Stimulated activated CD8-positive, alpha-beta memory T cell treated with anti-CD3 and anti-CD28 coated beads, Interleukin-4, amount 100 ng/mL, for 1 hour (primary cell): ENCODE measurements around the gene KCNK6.

Source experiments
- DNase-seq, 2 donors: peaks; one replicate each; pipeline ENCODE4 v3.0.0-alpha.2; 2020; ENCODE audit warnings: low read depth in 2 of 2, low spot score in 1 of 2

KCNK6 gene

DNA sequence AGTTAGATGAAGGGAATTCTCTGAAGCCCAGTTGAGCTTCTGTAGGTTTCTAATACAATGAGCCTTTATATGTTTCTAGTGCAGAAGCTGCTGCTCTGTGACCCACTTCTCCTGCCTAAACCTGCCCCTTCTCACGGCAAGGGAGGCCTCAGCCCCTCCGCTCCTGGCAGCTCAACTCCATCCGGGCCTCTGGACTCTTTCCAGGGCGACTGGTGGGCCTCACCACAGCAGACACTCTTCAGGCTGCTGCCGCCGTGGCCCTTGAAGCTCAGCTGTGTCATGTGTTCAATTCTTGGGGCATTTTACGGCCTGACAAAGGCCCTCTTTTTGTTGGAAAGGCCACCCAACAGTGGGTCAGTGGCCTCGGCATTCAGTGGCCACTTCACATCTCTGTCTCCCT, 25.6 kb upstream of the KCNK6 start:
- DNase-seq: no peak

DNA sequence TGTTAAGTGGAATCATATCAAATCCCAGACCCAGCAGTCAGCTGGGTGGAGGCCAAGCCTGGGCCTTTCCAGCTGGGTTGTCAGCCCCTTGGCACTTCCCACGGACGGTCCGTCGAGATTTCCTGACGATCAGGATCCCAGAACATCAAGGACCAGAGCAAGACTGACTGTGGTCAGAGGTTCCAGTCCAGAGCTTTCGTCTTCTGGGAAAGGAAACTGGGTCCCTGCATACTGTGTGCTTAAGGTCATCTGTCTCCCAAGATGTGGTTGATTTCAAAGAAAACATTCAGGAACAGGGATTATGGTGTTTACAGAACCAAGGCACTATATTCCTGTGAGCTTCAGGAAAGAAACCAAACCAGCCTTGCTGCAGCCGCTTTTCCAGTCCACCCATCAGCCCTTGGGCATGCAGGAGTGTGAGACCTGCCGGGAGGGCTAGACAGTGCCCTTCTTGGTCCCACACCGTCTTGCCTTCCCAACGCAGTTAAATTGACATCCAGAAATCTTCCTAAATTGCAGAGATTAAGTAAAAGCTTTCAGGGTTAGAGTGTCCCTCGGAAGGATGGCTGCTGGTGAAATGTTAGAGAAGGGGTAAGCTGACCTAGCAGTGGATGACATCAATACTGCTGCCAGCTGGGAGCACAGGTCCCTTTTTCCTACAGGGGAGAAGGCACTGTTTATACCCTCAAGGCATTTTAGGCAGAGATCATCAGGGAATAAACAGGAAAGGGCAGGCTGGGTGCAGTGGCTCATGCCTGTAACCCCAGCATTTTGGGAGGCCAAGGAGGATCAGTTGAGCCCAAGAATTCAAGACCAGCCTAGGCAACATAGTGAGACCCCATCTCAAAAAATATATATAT, 20.6 kb upstream of the KCNK6 start:
- DNase-seq: no peak

DNA sequence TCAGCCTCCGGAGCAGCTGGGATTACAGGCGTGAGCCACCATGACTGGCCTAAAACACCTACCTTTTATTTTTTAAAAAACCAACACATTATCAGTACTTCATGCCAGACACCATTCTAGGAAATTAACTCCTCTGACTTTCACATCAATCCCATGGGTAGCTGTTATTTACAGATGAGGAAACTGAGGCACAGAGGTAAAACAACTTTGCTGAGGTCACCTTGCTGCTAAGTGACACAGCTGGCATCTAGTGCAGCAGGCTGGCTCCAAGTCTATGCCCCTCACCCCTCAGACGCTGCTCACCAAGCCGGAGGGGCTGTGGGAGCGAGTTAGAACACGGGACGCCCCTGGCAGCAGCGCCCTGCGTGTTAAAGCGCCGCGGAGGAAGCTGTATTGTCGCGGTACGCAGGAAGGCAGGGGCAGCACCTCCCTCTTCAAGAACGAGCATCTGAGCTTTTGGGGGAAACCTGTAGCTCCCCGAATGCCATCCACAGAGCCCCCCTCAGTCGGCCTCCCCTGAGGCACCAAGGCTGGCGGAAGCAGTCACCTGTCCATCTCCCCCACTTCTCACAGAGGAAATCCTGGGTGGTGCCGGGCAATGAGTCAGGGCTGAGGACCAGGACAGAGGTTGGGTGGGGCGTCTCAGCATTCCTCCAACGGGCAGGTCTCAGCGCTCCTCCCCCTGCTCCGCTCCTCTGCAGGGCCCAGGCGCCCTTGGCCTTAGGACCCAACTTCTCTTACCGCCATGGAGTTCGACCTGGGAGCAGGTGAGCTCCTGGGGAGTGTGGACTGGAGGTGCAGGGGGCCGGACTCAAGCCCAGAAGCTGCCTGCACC, 15.9 kb upstream of the KCNK6 start, which contains the start of gene C19orf33:
Gene C19orf33 (plus strand): TSS at position 735 of the 835 bp plus-strand sequence. CDS start 11 bp downstream, at position 746.
- no peak for DNase-seq

DNA sequence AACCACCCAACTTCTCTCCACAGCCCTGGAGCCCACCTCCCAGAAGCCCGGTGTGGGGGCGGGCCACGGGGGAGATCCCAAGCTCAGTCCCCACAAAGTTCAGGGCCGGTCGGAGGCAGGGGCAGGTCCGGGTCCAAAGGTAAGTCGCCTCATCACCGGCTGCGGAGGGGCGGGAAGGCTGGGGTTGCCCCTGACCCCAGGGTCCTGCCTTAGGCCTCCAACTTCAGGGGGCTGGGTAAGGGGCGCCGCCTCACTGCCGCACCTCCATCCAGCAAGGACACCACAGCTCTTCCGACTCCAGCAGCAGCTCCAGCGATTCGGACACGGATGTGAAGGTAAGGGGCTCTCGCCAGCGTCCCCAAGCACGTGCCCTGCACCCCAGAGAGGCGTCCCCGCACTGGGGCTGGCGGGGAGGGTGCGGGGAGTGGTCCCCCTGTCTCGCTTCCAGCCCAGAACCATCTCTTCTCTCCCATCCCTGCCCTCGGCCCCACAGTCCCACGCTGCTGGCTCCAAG, 15.2 kb upstream of the KCNK6 start:
- DNase-seq: no peak

DNA sequence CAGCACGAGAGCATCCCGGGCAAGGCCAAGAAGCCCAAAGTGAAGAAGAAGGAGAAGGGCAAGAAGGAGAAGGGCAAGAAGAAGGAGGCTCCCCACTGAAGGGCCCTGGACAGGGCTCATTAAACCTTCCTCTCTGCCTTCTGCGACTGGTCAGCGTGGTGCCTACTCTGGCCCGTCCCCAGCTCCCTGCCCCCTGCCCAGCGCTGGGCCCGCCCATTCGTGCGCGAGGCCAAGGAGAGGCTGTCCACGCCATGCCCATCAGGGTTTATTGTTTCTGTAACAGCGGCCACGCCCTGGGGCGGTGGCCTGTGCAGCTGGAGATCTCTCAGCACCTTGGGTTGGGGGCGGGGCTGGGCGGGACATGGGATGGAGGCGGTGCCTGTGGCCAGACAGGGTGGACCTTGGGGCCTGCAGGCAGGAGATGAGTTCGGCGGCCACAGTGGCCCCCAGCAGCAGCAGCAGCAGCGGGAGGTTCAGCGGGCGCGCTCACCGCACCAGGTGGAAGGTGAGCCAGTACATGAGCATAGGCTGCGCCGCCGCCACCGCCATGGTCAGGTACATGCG, 14.7 kb upstream of the KCNK6 start:
- no peak for DNase-seq

DNA sequence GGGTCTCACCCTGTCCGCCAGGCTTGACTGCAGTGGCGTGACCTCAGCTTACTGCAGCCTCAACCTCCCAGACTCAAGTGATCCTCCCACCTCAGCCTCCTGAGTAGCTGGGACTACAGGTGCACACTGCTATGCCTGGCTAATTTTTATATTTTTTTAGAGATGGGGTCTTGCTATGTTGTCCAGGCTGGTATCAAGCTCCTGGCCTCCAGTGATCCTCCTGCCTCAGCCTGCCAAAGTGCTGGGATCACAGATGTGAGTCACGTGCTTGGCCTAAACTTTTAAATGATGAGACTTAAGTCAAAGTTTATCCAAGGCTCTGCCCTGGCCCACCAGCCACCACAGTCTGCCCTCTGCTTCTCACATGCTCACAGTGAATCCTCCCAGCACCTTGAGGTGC, 13.4 kb upstream of the KCNK6 start:
- DNase-seq: no peak

DNA sequence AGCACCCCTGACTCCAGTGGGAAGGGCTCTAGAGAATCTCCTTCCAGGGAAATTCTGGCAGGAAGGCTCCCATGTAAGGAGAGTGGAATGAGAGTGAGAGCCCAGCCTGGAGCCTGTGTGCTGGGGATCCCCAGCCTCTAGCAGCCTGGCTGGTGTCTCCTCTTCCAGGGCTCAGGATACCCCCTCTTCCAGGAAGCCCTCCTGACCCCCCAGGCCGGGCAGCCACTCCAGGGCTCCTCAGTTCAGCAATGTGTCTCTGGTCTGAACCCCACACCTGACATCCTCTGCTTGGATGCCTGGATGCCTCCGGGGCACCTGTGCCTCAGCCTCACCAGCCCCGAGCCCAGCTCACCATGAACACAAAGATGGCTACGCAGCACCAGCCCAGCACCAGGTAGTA, 12.6 kb upstream of the KCNK6 start:
- no peak for DNase-seq

DNA sequence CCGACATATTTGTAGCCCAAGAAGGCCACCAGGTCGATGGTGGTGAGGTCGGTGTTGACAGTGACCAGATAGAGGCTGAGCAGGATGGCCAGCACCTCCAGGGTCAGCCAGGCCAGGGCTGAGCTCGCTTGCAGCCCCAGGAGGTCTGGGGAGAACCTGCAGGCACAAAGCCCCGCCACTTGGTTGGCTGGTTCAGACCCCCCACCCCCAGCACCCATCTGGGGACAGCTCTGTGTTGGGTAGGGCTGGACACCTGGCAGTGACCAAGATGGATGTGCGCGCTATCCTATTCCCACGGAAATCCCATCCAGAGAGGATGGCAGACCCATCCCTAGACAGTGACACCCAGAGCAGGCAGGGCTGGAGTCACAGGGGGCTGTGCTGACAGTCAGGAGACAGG, 12.0 kb upstream of the KCNK6 start:
- DNase-seq: no peak

DNA sequence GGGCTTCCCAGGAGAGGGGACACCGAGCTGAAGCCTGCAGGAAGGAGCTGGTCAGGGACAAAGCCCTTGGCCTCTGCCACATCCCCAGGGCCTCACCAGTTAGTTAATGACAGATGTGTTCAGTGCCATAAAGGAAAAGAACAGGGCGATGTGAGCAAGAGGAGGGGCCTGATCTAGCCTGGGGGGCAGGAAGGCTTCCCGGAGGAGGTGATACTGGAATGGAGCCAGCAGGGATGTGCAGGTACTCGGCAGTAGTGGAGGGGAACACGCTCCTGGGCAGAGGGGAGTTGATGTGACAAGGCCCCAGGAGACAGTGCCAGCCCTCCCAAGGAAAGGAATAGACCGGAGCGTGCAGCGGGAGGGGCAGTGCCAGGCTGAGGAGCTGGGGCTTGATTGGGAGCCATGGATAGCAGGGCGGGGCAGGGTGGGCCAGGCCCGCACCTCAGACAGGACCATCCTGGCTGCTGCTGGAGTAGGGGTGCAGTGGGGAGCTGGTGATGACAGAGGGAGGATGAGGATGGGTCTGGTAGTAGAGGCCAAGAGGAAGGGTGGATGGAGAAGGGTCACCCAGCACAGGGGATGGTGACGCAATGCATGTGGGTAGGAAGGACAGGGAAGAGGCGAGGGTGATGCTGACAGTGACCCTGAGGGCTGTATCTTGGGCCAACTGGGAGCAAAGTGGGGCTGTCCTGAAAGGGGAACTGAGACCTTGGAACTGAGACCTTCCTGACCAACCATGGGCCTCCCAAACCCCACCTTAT, 11.5 kb upstream of the KCNK6 start:
- no peak for DNase-seq

DNA sequence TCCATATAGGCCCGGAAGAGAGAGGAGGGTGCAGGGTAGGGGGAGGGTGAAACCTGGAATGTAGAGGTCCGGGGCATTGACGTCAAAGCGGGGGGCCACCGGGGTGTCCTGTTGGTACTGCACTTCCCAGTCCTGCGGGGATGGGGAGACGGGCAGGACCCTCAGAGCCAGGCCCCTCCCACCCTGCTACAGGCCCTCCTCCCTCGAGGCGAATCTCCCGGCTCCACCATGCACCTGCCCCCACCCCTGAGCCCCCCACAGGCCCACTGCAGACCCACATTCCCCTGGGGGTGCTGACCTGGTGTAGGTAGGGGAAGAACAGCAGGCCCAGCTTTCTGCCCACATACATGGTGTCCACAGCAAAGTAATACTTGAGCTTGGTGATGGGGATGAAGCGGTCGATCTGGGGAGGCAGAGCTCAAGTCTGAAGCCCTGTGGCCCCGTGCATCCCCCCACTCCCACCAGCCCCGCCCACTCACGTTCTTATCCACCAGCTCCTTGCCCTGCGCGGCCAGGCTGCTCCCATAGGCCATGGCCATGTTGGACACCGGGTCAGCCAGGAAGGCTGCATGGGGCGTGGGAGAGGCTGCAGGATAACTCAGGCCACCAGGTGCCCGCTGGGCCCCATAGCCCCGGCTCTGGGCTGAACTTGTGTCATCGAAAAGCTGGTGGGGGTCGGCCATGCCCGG, 10.6 kb upstream of the KCNK6 start:
- no peak for DNase-seq

DNA sequence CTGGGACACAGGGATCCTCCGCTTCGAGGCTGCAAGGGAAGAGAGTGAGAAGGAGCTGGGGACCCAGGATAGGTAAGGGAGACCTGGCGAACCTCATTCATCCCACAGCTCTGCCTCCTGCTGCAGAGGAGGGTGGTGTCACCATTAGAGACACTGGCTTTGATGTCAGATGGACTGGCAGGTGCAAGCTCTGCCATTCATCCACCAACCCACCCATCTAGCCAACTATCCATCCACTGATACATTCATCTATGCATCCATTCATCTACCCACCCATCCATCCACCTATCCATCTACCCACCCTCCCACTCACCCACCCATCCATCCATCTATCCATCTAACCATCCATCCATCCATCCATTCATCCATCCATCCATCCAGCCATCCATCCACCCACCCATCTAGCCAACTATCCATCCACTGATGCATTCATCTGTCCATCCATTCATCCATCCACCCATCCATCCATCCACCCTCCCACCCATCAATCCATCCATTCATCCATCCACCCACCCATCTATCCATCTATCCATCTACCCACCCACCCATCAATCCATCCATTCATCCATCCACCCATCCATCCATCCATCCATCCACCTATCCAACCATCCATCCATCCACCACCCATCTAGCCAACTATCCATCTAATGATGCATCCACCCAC, 9.9 kb upstream of the KCNK6 start:
- DNase-seq: no peak

DNA sequence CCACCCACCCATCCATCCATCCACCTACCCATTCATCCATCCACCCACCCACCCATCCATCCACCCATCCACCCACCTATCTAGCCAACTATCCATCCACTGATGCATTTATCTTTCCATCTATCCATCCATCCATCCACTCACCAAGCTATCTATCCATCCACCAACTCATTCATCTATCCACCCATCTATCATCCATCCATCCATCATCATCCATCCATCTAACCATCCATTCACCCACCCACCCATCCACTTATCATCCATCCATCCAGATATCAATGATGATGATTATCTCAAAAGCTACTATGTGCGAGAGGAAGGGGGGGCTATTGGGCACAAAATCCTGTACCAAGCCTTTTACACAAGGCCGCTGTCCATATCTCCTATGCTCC, 9.4 kb upstream of the KCNK6 start:
- DNase-seq: no peak

DNA sequence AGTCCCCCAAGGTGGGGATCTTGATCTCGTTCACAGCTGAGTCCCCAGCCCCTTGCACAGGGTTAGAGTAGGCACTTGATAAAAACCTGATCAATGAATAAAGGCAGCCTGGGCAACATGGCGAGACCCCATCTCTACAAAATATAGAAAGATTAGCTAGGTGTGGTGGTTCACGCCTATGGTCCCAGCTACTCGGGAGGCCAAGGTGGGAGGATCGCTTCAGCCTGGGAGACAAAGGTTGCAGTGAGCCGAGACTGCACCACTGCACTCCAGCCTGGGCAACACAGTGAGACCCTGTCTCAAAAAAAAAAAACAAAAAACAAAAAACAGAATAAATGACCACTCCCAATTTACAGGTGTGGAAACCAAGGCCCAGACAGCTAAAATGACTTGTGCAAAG, 8.7 kb upstream of the KCNK6 start:
- DNase-seq: no peak

DNA sequence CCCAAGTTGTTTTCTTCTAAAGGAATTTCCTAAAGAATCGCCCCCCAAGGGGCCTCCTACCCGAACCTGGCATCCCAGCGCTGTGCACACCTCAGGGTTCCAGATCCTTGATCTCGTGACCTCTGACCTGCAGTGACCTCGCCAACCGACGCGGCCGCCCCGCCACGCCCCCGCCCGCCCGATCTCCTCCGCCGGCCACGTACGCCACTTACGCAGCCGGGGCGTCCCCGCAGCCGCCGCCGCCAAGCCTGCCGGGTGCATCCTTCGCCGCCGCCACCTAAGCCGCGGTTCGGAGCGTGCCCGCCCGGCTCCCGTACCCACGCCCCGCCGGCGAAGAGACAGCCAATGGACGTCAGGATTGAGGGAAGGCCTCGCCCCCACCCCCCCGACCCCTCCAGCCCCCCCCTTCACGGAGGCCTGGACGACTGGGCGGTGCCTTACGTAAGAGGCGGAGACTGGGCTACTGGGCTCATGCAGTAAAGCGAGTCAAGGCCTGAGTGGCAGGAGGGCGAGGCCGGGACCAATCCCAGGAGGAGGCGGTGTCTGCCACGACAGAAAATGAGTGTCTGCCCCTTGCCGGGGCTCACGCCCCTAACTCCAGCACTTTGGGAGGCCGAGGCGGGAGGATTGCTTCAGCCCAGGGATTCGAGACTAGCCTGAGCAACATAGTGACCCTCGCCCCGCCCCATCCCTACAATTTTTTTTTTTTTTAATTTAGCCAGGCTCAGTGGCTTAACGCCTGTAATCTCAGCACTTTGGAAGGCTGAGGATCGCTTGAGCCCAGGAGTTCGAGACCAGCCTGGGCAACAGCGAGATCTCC, 3.8 kb upstream of the KCNK6 start, which contains the start of gene YIF1B:
Gene YIF1B (minus strand): TSS at position 291 of the 820 bp plus-strand sequence. CDS start 30 bp downstream, at position 261.
- peak; percentile 79 to 86 for DNase-seq

DNA sequence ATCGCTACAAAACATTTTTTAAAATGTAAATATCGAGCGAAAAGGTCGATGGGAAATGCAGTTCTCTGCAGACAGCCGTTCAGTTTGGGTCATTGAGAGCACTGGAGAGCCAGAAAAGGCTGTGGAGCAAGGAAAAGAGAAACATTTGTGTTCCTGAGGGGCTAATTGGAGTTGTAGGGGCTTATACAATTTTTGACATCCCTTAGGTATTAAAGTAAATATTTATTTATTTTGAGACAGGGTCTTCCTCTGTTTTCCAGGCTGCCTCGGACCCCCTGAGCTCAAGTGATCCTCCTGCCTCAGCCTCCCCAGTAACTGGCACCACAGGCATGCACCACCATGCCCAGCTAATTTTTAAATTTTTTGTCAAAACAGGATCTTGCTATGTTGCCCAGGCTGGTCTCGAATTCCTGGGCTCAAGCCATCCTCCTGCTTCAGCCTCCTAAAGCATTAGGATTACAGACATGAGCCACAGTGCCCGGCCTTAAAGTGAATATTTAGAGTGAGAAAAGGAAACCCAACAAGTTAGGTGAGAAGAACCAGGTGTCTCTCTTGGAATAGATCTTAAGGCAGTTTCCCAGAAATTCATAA, 3.1 kb upstream of the KCNK6 start:
- DNase-seq: no peak

DNA sequence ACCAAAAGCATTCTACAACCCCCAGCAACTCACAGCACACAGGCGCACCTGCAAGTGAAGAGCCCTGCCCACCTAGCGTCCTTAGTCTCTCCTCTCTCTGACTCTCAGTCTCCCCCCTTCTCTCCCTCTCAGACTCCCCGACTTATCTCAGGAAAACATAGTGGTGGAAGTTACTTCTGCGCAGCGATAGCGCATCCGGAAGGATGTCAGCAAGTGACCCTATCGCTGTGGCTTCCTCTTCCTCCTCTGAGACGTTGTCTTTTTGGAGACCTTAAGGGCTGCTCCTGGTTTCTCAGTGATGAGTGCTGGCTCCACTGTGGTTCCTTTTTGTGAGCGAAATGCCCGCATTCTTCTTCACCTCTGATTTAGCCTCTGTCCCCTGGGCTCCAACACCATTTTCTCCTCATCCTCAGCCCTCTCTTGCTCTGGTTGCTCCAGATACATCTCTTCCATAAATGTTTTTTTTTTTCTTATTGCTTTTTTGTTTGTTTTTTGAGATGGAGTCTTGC, 2.5 kb upstream of the KCNK6 start:
- no peak for DNase-seq

DNA sequence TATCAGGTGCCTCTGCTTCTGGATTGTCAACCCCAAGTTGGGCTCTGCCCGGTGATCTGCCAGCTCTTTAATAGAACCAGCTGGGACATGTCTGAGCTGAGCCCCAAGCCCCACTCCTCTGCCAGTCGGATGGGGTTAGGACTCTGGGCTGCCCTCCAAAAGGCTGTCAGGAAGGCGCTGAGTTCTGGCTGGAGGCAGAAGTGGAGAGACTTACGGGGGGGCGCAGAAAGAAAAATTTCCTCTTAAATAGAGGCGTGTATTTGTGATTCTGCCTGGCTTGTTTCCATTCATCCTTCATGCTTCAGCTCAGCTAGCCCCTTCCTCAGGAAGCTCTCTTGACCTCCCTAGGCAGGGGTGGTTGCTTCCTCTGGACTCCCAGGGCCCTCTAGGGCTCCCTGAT, 985 bp upstream of the KCNK6 start:
- no peak for DNase-seq

DNA sequence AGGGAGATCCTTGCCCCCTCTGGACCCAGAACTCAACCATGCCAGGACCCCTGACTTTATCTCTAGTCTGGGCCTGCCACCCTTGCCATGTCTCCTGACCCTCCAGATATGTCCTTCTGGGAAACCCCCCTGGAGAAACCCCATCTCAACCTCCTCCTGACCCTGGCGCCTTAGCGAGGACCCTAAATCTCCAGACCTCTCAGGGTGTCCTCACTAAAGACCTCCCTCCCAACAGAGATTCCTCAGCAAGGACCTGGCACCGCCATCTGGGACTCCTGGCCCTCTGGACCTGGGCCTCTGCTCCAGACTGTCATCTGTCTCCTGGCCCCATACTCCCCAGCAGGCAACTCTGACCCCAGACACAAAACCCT, 1.3 kb downstream of the KCNK6 start:
- no peak for DNase-seq
